Right atrium auricular region (tissue), 2 donors: ENCODE measurements around the gene PLCB4. TPM values are rescaled to one million over a fixed set of nuclear protein-coding genes. Genes with fewer than 3 reads are reported as not detected.
A peak's percentile ranks its signal among the peaks of the same experiment; 100 is the strongest.

ENCODE experiments used
- DNase-seq: peaks from one replicate; pipeline ENCODE4 v3.0.0-alpha.2; 2019; ENCODE audit warnings: low spot score
- H3K27ac ChIP-seq, 2 donors: fragments of 200-600 bp; sonication (generic); 1 replicate in 1 of 2; 2 replicates in 1 of 2; pipeline ENCODE4 v1.5.1; 2016 to 2019
- H3K27me3 ChIP-seq, 2 donors: fragments of 200-600 bp; sonication (generic); one replicate each; pipeline versions ENCODE4 v1.5.1 to v1.6.0; 2017 to 2019
- H3K36me3 ChIP-seq: fragments of 200-600 bp; sonication (generic); one replicate; pipeline ENCODE4 v1.5.1; 2016
- H3K4me1 ChIP-seq, 2 donors: fragments of 200-600 bp; sonication (generic); one replicate each; pipeline versions ENCODE4 v1.5.1 to v1.6.0; 2017 to 2019
- H3K4me3 ChIP-seq, 2 donors: fragments of 200-600 bp; sonication (generic); 1 replicate in 1 of 2; 2 replicates in 1 of 2; pipeline ENCODE4 v1.5.1; 2017 to 2019; ENCODE audit warnings: mild to moderate bottlenecking in 1 of 2, moderate library complexity in 1 of 2
- H3K9me3 ChIP-seq, 2 donors: fragments of 200-600 bp; sonication (generic); one replicate each; pipeline ENCODE4 v1.5.1; 2019
- total RNA-seq, 2 donors: library from RNA; depleted of rRNA; stranded (reverse); fragments of >200 nt; gene quantifications; one replicate each; pipeline ENCODE4 v1.1.0, GENCODE V29; 2016
- TF ChIP-seq, protein P1 (sequence below), 2 donors: fragments of 200-600 bp; sonication (generic); IDR thresholded peaks; one replicate each; pipeline ENCODE4 v1.5.1; 2019; ENCODE audit warnings: antibody characterized with exemption in 2 of 2

The PLCB4 gene
- total RNA-seq, 2 donors from 2014 or later: 14.3 to 32.4 TPM

- TF ChIP-seq, protein P1, sequence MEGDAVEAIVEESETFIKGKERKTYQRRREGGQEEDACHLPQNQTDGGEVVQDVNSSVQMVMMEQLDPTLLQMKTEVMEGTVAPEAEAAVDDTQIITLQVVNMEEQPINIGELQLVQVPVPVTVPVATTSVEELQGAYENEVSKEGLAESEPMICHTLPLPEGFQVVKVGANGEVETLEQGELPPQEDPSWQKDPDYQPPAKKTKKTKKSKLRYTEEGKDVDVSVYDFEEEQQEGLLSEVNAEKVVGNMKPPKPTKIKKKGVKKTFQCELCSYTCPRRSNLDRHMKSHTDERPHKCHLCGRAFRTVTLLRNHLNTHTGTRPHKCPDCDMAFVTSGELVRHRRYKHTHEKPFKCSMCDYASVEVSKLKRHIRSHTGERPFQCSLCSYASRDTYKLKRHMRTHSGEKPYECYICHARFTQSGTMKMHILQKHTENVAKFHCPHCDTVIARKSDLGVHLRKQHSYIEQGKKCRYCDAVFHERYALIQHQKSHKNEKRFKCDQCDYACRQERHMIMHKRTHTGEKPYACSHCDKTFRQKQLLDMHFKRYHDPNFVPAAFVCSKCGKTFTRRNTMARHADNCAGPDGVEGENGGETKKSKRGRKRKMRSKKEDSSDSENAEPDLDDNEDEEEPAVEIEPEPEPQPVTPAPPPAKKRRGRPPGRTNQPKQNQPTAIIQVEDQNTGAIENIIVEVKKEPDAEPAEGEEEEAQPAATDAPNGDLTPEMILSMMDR (IDR thresholded peaks at IDR 0.05): no peak
- H3K27me3 ChIP-seq: no peaks in the 10 kb centered on the region
- H3K9me3 ChIP-seq: no peaks in the 10 kb centered on the region
- H3K4me3 ChIP-seq: no peak overlapping the region
- H3K27ac ChIP-seq: peak overlapping the region in 1 of 2 donors; percentile 70
- H3K36me3 ChIP-seq: no peaks in the 10 kb centered on the region
- H3K4me1 ChIP-seq: peaks cover 0 to 48% of the 10 kb centered on the region in 2 donors
- no peak for DNase-seq
These were observed 45.8 kb downstream of the PLCB4 start for GRCh38 chr20:9114709-9115108.

DNA sequence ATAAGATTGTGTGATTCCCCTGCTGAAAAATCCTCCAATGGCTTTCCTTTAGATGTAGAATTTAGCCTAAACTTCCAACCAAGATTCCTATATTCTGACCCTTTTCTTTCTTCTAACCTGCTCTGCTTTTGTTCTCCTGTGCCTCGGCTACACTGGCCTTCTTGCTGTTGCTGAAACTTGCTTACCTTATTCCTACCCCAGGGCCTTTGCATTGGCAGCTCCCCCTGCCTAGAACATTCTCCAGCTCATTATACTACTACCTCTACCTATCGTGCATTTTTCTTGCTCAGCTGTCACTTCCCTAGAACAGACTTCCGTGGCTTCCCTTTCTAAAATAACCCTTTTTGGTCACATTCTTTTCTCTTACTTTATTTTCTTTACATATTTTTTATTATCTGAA is 48.7 kb downstream of the PLCB4 start:
- TF ChIP-seq, protein P1 (IDR thresholded peaks at IDR 0.05): no peak

DNA sequence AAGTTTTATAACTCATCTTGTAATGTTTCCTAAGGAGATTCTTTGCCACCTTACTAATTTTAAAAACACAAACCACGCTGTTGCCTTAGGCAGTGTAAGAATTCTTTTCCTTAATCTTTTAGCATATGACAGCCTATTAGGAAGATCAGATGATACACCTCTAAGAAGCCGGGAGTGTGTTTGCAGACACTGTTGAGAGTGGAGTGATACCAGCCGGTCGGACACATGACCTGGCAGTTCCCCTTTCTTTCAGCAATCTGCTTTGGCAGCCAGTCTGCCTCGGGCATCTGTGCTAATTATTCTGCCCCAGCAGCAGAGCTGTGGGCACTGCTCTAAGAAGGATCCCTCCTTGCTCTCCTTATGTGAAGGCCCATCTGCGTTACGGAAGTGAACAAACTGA is 50.9 kb downstream of the PLCB4 start:
- Histone ChIP-seq H3K4me1 (peaks cover 0 to 3% of the 10 kb centered on the region in 2 donors), H3K36me3 (no peaks in the 10 kb centered on the region), H3K9me3 (no peaks in the 10 kb centered on the region), H3K27ac (peak overlapping the region; percentile 38 to 79), H3K27me3 (no peaks in the 10 kb centered on the region), H3K4me3 (no peak overlapping the region)
- TF ChIP-seq, protein P1 (IDR thresholded peaks at IDR 0.05): no peak
- DNase-seq: no peak

More for the DNA sequence above, 48.7 kb downstream of the PLCB4 start:
- Histone ChIP-seq H3K4me1 (peaks cover 0 to 25% of the 10 kb centered on the region in 2 donors), H3K27me3 (no peaks in the 10 kb centered on the region), H3K4me3 (no peak overlapping the region), H3K27ac (no peak overlapping the region), H3K36me3 (no peaks in the 10 kb centered on the region), H3K9me3 (no peaks in the 10 kb centered on the region)
- DNase-seq: no peak

GRCh38 chr20:9121211-9121610 is 52.3 kb downstream of the PLCB4 start:
- no peaks in the 10 kb centered on the region for H3K27me3 ChIP-seq
- no peak for DNase-seq
- TF ChIP-seq, protein P1 (IDR thresholded peaks at IDR 0.05): no peak
- peak overlapping the region in 1 of 2 donors; percentile 79 for H3K27ac ChIP-seq
- H3K4me1 ChIP-seq: no peaks in the 10 kb centered on the region
- no peaks in the 10 kb centered on the region for H3K36me3 ChIP-seq
- no peaks in the 10 kb centered on the region for H3K9me3 ChIP-seq
- no peak overlapping the region for H3K4me3 ChIP-seq

DNA sequence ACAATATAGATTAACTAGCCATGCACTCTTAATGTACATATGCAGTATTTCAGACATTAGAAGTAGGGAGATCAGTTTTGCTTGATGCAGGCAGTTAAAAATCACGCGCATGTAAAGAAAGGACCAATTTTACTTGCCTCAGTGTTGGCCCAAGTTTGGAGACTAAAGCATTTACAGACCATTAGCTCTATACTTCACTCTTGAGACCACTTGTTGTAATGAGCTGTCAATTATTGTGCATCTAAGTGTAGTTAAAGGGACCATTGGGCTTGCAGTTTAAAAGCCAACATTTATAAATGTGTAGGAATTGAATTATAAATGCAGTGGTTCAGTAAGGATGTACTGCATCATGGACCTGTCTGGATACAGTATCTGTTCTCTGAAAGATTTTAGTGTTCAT is 53.7 kb downstream of the PLCB4 start:
- TF ChIP-seq, protein P1 (IDR thresholded peaks at IDR 0.05): no peak

GRCh38 chr20:9126527-9126926 is 57.6 kb downstream of the PLCB4 start:
- Histone ChIP-seq H3K36me3 (no peaks in the 10 kb centered on the region), H3K4me3 (no peak overlapping the region), H3K27ac (no peak overlapping the region), H3K9me3 (peaks cover 0 to 4% of the 10 kb centered on the region in 2 donors), H3K4me1 (peaks cover 0 to 24% of the 10 kb centered on the region in 2 donors), H3K27me3 (no peaks in the 10 kb centered on the region)
- DNase-seq: no peak
- TF ChIP-seq, protein P1 (IDR thresholded peaks at IDR 0.05): no peak

More for the DNA sequence above, 53.7 kb downstream of the PLCB4 start:
- no peak for DNase-seq
- no peaks in the 10 kb centered on the region for H3K36me3 ChIP-seq
- no peak overlapping the region for H3K4me3 ChIP-seq
- no peaks in the 10 kb centered on the region for H3K4me1 ChIP-seq
- no peak overlapping the region for H3K27ac ChIP-seq
- no peaks in the 10 kb centered on the region for H3K27me3 ChIP-seq
- H3K9me3 ChIP-seq: no peaks in the 10 kb centered on the region
